GM12875 (cell line): ENCODE data around the gene CSAD.
"Not testable (repeated sequence)": the region's sequence is repeated elsewhere in the genome, so short reads cannot be mapped to it uniquely, and the experiment has no call there.

Experiments used
- H3K4me3 ChIP-seq: one replicate; pipeline ENCODE4 v1.5.1; 2011; ENCODE audit warnings: low read depth, low read length, control low read depth
- CTCF ChIP-seq: IDR thresholded peaks from 2 replicates; pipeline ENCODE4 v1.5.1; 2011; ENCODE audit warnings: low read depth, mild to moderate bottlenecking, control low read depth, inconsistent platforms, low read length, moderate library complexity, borderline replicate concordance; ENCODE audit not compliant: insufficient read depth

Gene CSAD

GRCh38 chr12:53184828-53185227 lies 4.1 kb upstream of the CSAD start:
- no peak for TF ChIP-seq CTCF
- H3K4me3 ChIP-seq = no peak overlapping the region

- TF ChIP-seq CTCF = no peak
- no peak overlapping the region for H3K4me3 ChIP-seq
These were observed 2.2 kb upstream of the CSAD start for GRCh38 chr12:53182903-53183302.

GRCh38 chr12:53181935-53182334 lies 1.2 kb upstream of the CSAD start:
- H3K4me3 ChIP-seq = peak overlapping the region; percentile 24
- no peak for TF ChIP-seq CTCF

GRCh38 chr12:53180931-53181645 lies 363 bp upstream of the CSAD start:
- no peak for TF ChIP-seq CTCF
- peak overlapping the region; percentile 85 for H3K4me3 ChIP-seq

GRCh38 chr12:53179687-53180219 lies 972 bp downstream of the CSAD start:
- H3K4me3 ChIP-seq = peak overlapping the region; percentile 60
- no peak for TF ChIP-seq CTCF

GRCh38 chr12:53178803-53179202 lies 1.9 kb downstream of the CSAD start:
- not testable (repeated sequence) for H3K4me3 ChIP-seq

GRCh38 chr12:53177447-53177846 lies 3.3 kb downstream of the CSAD start:
- not testable (repeated sequence) for H3K4me3 ChIP-seq

GRCh38 chr12:53176750-53177149 lies 4.0 kb downstream of the CSAD start:
- no peak for TF ChIP-seq CTCF
- H3K4me3 ChIP-seq = no peak overlapping the region
